MG63 (cell line): ENCODE data around the gene HOXB1. TPM values are rescaled to one million over a fixed set of nuclear protein-coding genes. Genes with fewer than 3 reads are reported as not detected.
A peak's percentile ranks its signal among the peaks of the same experiment; 100 is the strongest.
"Not testable (repeated sequence)": the region's sequence is repeated elsewhere in the genome, so short reads cannot be mapped to it uniquely, and the experiment has no call there.

Experiments
- DNase-seq: peaks from one replicate; pipeline ENCODE4 v3.0.0-alpha.2; 2020
- H3K27me3 ChIP-seq: fragments of 250-450 bp; sonication (Bioruptor Pico); 2 replicates; pipeline ENCODE4 v1.5.1; 2020; ENCODE audit warnings: mild to moderate bottlenecking, moderate library complexity
- H3K36me3 ChIP-seq: fragments of 250-450 bp; sonication (Bioruptor Pico); 2 replicates; pipeline ENCODE4 v1.5.1; 2020; ENCODE audit warnings: mild to moderate bottlenecking, moderate library complexity
- H3K4me3 ChIP-seq: fragments of 250-450 bp; sonication (Bioruptor Pico); 2 replicates; pipeline ENCODE4 v1.5.1; 2020; ENCODE audit warnings: mild to moderate bottlenecking, moderate library complexity
- H3K9me3 ChIP-seq: fragments of 250-450 bp; sonication (Bioruptor Pico); 2 replicates; pipeline ENCODE4 v1.5.1; 2020; ENCODE audit warnings: mild to moderate bottlenecking, moderate library complexity
- total RNA-seq: library from RNA; depleted of rRNA; stranded (reverse); fragments of >200 nt; shearing (Covaris generic); gene quantifications from 2 replicates; pipeline ENCODE4 v1.2.3, GENCODE V29; 2014; ENCODE audit warnings: low replicate concordance

The HOXB1 gene
- total RNA-seq, 1 experiment from 2014 or later, result not detected

- DNase-seq, result no peak
- H3K27me3 ChIP-seq, result peaks cover under 1% of the 10 kb centered on the region; the same call in 1 of the 2 replicates
Measured at GRCh38 chr17:48519427-48519826, 11.4 kb downstream of the HOXB1 start.

GRCh38 chr17:48517478-48517877 is 13.3 kb downstream of the HOXB1 start:
- H3K9me3 ChIP-seq, result no peaks in the 10 kb centered on the region
- DNase-seq, result no peak
- H3K4me3 ChIP-seq, result no peak overlapping the region
- H3K27me3 ChIP-seq, result peaks cover 7% of the 10 kb centered on the region
- no peaks in the 10 kb centered on the region for H3K36me3 ChIP-seq

More at GRCh38 chr17:48519427-48519826, 11.4 kb downstream of the HOXB1 start:
- Histone ChIP-seq H3K36me3 (no peaks in the 10 kb centered on the region), H3K4me3 (no peak overlapping the region), H3K9me3 (no peaks in the 10 kb centered on the region)

GRCh38 chr17:48515925-48516900 is 14.6 kb downstream of the HOXB1 start:
- H3K4me3 ChIP-seq, result no peak overlapping the region
- no peaks in the 10 kb centered on the region for H3K36me3 ChIP-seq
- peaks cover 7% of the 10 kb centered on the region for H3K27me3 ChIP-seq
- no peak for DNase-seq
- H3K9me3 ChIP-seq, result no peaks in the 10 kb centered on the region

GRCh38 chr17:48514477-48514876 is 16.3 kb downstream of the HOXB1 start:
- no peaks in the 10 kb centered on the region for H3K36me3 ChIP-seq
- no peak for DNase-seq
- H3K9me3 ChIP-seq, result no peaks in the 10 kb centered on the region
- H3K4me3 ChIP-seq, result no peak overlapping the region
- H3K27me3 ChIP-seq, result peaks cover 7% of the 10 kb centered on the region

- Histone ChIP-seq H3K9me3 (no peaks in the 10 kb centered on the region), H3K4me3 (no peak overlapping the region), H3K27me3 (peaks cover 7% of the 10 kb centered on the region)
Measured at GRCh38 chr17:48513666-48514455, 16.9 kb downstream of the HOXB1 start.

GRCh38 chr17:48513097-48513496 is 17.7 kb downstream of the HOXB1 start:
- H3K36me3 ChIP-seq, result no peaks in the 10 kb centered on the region
- no peaks in the 10 kb centered on the region for H3K9me3 ChIP-seq
- H3K27me3 ChIP-seq, result peaks cover 7% of the 10 kb centered on the region
- no peak for DNase-seq
- H3K4me3 ChIP-seq, result no peak overlapping the region

More at GRCh38 chr17:48513666-48514455, 16.9 kb downstream of the HOXB1 start:
- DNase-seq, result no peak
- H3K36me3 ChIP-seq, result no peaks in the 10 kb centered on the region

- H3K36me3 ChIP-seq, result no peaks in the 10 kb centered on the region
- DNase-seq, result peak; percentile 39
- peaks cover 7% of the 10 kb centered on the region for H3K27me3 ChIP-seq
- no peak overlapping the region for H3K4me3 ChIP-seq
- no peaks in the 10 kb centered on the region for H3K9me3 ChIP-seq
Measured at GRCh38 chr17:48510761-48511604, 19.8 kb downstream of the HOXB1 start.

- no peak for DNase-seq
- Histone ChIP-seq H3K27me3 (peaks cover 7% of the 10 kb centered on the region), H3K36me3 (no peaks in the 10 kb centered on the region), H3K4me3 (no peak overlapping the region), H3K9me3 (no peaks in the 10 kb centered on the region)
Measured at GRCh38 chr17:48510381-48510760, 20.4 kb downstream of the HOXB1 start.

- H3K4me3 ChIP-seq, H3K27me3 ChIP-seq, H3K9me3 ChIP-seq, DNase-seq, H3K36me3 ChIP-seq: not testable (repeated sequence)
Measured at GRCh38 chr17:48509708-48510107, 21.1 kb downstream of the HOXB1 start.

- DNase-seq, result no peak
- Histone ChIP-seq H3K27me3 (no peaks in the 10 kb centered on the region), H3K4me3 (no peak overlapping the region), H3K36me3 (no peaks in the 10 kb centered on the region), H3K9me3 (no peaks in the 10 kb centered on the region)
Measured at GRCh38 chr17:48506246-48506645, 24.6 kb downstream of the HOXB1 start.

- DNase-seq, result peak; percentile 65
- H3K4me3 ChIP-seq, result no peak overlapping the region
Measured at GRCh38 chr17:48505788-48506187, 25.0 kb downstream of the HOXB1 start.

GRCh38 chr17:48504953-48505352 is 25.9 kb downstream of the HOXB1 start:
- no peak for DNase-seq
- Histone ChIP-seq H3K36me3 (no peaks in the 10 kb centered on the region), H3K9me3 (no peaks in the 10 kb centered on the region), H3K27me3 (no peaks in the 10 kb centered on the region), H3K4me3 (no peak overlapping the region)

More at GRCh38 chr17:48505788-48506187, 25.0 kb downstream of the HOXB1 start:
- no peaks in the 10 kb centered on the region for H3K9me3 ChIP-seq
- no peaks in the 10 kb centered on the region for H3K27me3 ChIP-seq
- no peaks in the 10 kb centered on the region for H3K36me3 ChIP-seq

- Histone ChIP-seq H3K4me3 (no peak overlapping the region), H3K9me3 (no peaks in the 10 kb centered on the region), H3K27me3 (no peaks in the 10 kb centered on the region), H3K36me3 (no peaks in the 10 kb centered on the region)
- no peak for DNase-seq
Measured at GRCh38 chr17:48503747-48504146, 27.1 kb downstream of the HOXB1 start.

GRCh38 chr17:48502901-48503300 is 27.9 kb downstream of the HOXB1 start:
- Histone ChIP-seq H3K36me3 (no peaks in the 10 kb centered on the region), H3K27me3 (no peaks in the 10 kb centered on the region)
- DNase-seq, result no peak

GRCh38 chr17:48502312-48502711 is 28.5 kb downstream of the HOXB1 start:
- no peak for DNase-seq
- Histone ChIP-seq H3K36me3 (no peaks in the 10 kb centered on the region), H3K9me3 (no peaks in the 10 kb centered on the region), H3K4me3 (no peak overlapping the region), H3K27me3 (no peaks in the 10 kb centered on the region)

More at GRCh38 chr17:48502901-48503300, 27.9 kb downstream of the HOXB1 start:
- Histone ChIP-seq H3K4me3 (no peak overlapping the region), H3K9me3 (no peaks in the 10 kb centered on the region)
